ENCODE measurements around the gene WNK4. TPM values are rescaled to one million over a fixed set of nuclear protein-coding genes. Genes with fewer than 3 reads are reported as not detected.

Gene WNK4
- total RNA-seq, 4 donors from 2014 or later, result 0.13 to 0.45 TPM; not detected in 2

- H3K9me3 ChIP-seq, result no peaks in the 10 kb centered on the region
- intact Hi-C loops (cut with DNase I), result no loop called here
- DNase-seq, result peak; percentile 87 to 90
- H3K4me3 ChIP-seq (replicated peaks in 1 of 3), result peak within 1 kb of the TSS; percentile 74 to 91 (median 84)
- H3K27ac ChIP-seq, result peak within 1 kb of the TSS; percentile 57 to 80 (median 73)
- H3K27me3 ChIP-seq, result no peaks in the 10 kb centered on the region
- TF ChIP-seq CTCF (IDR thresholded peaks at IDR 0.05) (no peak), POLR2A (IDR thresholded peaks at IDR 0.05) (peak in 1 of 2 donors; percentile 87)
- WGBS, 2 donors, result 0% methylated on average over 14 to 43 of the region's 71 CpGs
- peaks cover 13 to 15% of the 10 kb centered on the region in 2 donors for H3K4me1 ChIP-seq
- peaks cover 17 to 23% of the 10 kb centered on the region in 2 donors for H3K36me3 ChIP-seq
These were observed 52.7 kb downstream of the WNK4 start, which contains the start of gene PSME3 for GRCh38 chr17:42832934-42833766. TSS of gene PSME3 (plus strand) at chr17:42833397. CDS start at chr17:42833632, 235 bp downstream.

- Histone ChIP-seq H3K4me1 (peaks cover 13 to 15% of the 10 kb centered on the region in 2 donors), H3K27ac (peak overlapping the region in 2 of 3 donors; percentile 73 to 80), H3K36me3 (peaks cover 24 to 30% of the 10 kb centered on the region in 2 donors), H3K4me3 (replicated peaks in 1 of 3) (peak overlapping the region; percentile 74 to 91 (median 84)), H3K9me3 (no peaks in the 10 kb centered on the region), H3K27me3 (no peaks in the 10 kb centered on the region)
- TF ChIP-seq CTCF (IDR thresholded peaks at IDR 0.05), result no peak
- no peak for TF ChIP-seq POLR2A (IDR thresholded peaks at IDR 0.05)
- intact Hi-C loops (cut with DNase I), result no loop called here
- DNase-seq, result no peak
- 8 to 40% methylated on average over 3 to 16 of the region's 18 CpGs for WGBS, 2 donors
These were observed 53.5 kb downstream of the WNK4 start for GRCh38 chr17:42833767-42834422.

GRCh38 chr17:42835732-42836131 lies 55.3 kb downstream of the WNK4 start:
- peaks cover 43 to 44% of the 10 kb centered on the region in 2 donors for H3K36me3 ChIP-seq

GRCh38 chr17:42841975-42842685 lies 61.7 kb downstream of the WNK4 start:
- Histone ChIP-seq H3K4me1 (no peaks in the 10 kb centered on the region), H3K9me3 (no peaks in the 10 kb centered on the region), H3K27me3 (no peaks in the 10 kb centered on the region), H3K27ac (no peak overlapping the region), H3K36me3 (peaks cover 46 to 59% of the 10 kb centered on the region in 2 donors), H3K4me3 (replicated peaks in 1 of 3) (no peak overlapping the region)
- WGBS, 2 donors, result 84 to 87% methylated on average over 11 of the region's 11 CpGs
- no peak for TF ChIP-seq POLR2A (IDR thresholded peaks at IDR 0.05)
- no peak for TF ChIP-seq CTCF (IDR thresholded peaks at IDR 0.05)
- DNase-seq, result no peak
- intact Hi-C loops (cut with DNase I), result no loop called here

More at GRCh38 chr17:42835732-42836131, 55.3 kb downstream of the WNK4 start:
- no peak for TF ChIP-seq POLR2A (IDR thresholded peaks at IDR 0.05)
- no peak for TF ChIP-seq CTCF (IDR thresholded peaks at IDR 0.05)
- DNase-seq, result no peak
- H3K4me3 ChIP-seq (replicated peaks in 1 of 3), result no peak overlapping the region
- no peaks in the 10 kb centered on the region for H3K27me3 ChIP-seq
- intact Hi-C loops (cut with DNase I), result no loop called here
- H3K9me3 ChIP-seq, result no peaks in the 10 kb centered on the region
- peaks cover 13 to 15% of the 10 kb centered on the region in 2 donors for H3K4me1 ChIP-seq
- no peak overlapping the region for H3K27ac ChIP-seq
- WGBS, 2 donors, result 94 to 99% methylated on average over 6 of the region's 6 CpGs

Data from thyroid gland (tissue), 4 donors.